ENCODE results near the gene UBR2. TPM values are rescaled to one million over a fixed set of nuclear protein-coding genes. Genes with fewer than 3 reads are reported as not detected.

UBR2 gene
- total RNA-seq, 1 donor, result 30.7 TPM

- no peak overlapping the region for H3K4me3 ChIP-seq (ENCODE audit: low read depth, low read length)
- DNase-seq (ENCODE audit: low read depth), result no peak
- no peak for TF ChIP-seq CTCF (IDR thresholded peaks at IDR 0.05; ENCODE audit: insufficient read depth, low read depth, low read length)
These were observed 66.0 kb downstream of the UBR2 start for GRCh38 chr6:42629845-42630244.

- DNase-seq (ENCODE audit: low read depth), result no peak
- H3K4me3 ChIP-seq (ENCODE audit: low read depth, low read length), result no peak overlapping the region
- TF ChIP-seq CTCF (IDR thresholded peaks at IDR 0.05; ENCODE audit: insufficient read depth, low read depth, low read length), result no peak
These were observed 73.9 kb downstream of the UBR2 start for GRCh38 chr6:42637681-42638080.

- DNase-seq (ENCODE audit: low read depth), result no peak
- no peak overlapping the region for H3K4me3 ChIP-seq (ENCODE audit: low read depth, low read length)
- no peak for TF ChIP-seq CTCF (IDR thresholded peaks at IDR 0.05; ENCODE audit: insufficient read depth, low read depth, low read length)
These were observed 79.0 kb downstream of the UBR2 start for GRCh38 chr6:42642794-42643193.

GRCh38 chr6:42644211-42644610 lies 80.4 kb downstream of the UBR2 start:
- DNase-seq (ENCODE audit: low read depth), result no peak
- H3K4me3 ChIP-seq (ENCODE audit: low read depth, low read length), result no peak overlapping the region
- no peak for TF ChIP-seq CTCF (IDR thresholded peaks at IDR 0.05; ENCODE audit: insufficient read depth, low read depth, low read length)

- DNase-seq (ENCODE audit: low read depth), result no peak
- no peak for TF ChIP-seq CTCF (IDR thresholded peaks at IDR 0.05; ENCODE audit: insufficient read depth, low read depth, low read length)
- H3K4me3 ChIP-seq (ENCODE audit: low read depth, low read length), result no peak overlapping the region
These were observed 88.4 kb downstream of the UBR2 start for GRCh38 chr6:42652024-42652746.

- no peak for DNase-seq (ENCODE audit: low read depth)
- no peak overlapping the region for H3K4me3 ChIP-seq (ENCODE audit: low read depth, low read length)
- TF ChIP-seq CTCF (IDR thresholded peaks at IDR 0.05; ENCODE audit: insufficient read depth, low read depth, low read length), result no peak
These were observed 90.0 kb downstream of the UBR2 start for GRCh38 chr6:42653851-42654250.

GRCh38 chr6:42659806-42660205 lies 96.0 kb downstream of the UBR2 start:
- no peak for TF ChIP-seq CTCF (IDR thresholded peaks at IDR 0.05; ENCODE audit: insufficient read depth, low read depth, low read length)
- H3K4me3 ChIP-seq (ENCODE audit: low read depth, low read length), result no peak overlapping the region
- DNase-seq (ENCODE audit: low read depth), result no peak
